ENCODE data around the gene CD8A. TPM values are rescaled to one million over a fixed set of nuclear protein-coding genes. Genes with fewer than 3 reads are reported as not detected.
"Not testable (repeated sequence)": the region's sequence is repeated elsewhere in the genome, so short reads cannot be mapped to it uniquely, and the experiment has no call there.

CD8A gene
- total RNA-seq, 1 donor from 2014 or later = 0.14 TPM

DNA sequence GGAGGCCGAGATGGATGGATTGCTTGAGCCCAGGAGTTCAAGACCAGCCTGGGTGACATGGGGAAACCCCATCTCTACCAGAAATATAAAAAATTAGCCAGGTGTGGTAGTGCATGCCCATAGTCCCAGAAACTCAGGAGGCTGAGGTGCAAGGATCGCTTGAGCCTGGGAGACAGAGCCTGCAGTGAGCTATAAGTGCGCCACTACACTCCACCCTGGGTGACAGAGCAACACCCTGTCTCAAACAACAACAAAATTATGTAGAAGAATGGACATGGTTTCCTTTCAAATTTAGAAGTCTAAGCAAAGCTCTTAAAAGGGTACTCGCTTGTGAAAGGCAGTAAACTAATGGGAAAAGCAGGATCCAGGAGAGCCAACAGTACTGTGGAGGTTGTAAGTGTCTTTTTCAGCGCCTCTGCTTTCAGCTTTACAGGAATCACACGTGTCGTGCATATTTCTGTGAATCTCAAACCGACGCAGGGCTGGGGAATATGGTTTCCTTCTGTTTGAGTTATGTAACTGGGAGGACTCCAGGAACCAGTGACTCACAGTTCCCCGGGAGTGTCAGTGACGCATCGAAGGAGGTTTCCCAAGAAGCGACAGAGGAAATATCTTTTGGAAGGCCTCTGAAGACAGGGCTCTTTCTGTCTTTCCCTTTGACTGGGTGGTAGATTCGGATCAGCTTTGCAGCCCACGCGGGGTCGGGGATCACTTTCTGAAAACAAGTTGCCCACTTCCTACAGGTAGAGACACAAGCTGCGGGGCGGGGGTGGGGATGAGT, 46.4 kb upstream of the CD8A start:
- not testable (repeated sequence) for H2AFZ ChIP-seq (ENCODE audit: low read depth, low read length); H3K4me3 Mint-ChIP-seq (ENCODE audit: unreplicated experiment); H3K79me2 ChIP-seq (ENCODE audit: insufficient read depth, low read length); H3K4me3 ChIP-seq (ENCODE audit: insufficient read depth, low read depth, low read length); H3K9me3 Mint-ChIP-seq (ENCODE audit: unreplicated experiment); H3K9ac ChIP-seq (ENCODE audit: low read length); H3K27me3 ChIP-seq (ENCODE audit: insufficient read depth, low read length); H4K20me1 ChIP-seq (ENCODE audit: insufficient read depth, low read length); H3K27ac ChIP-seq (ENCODE audit: low read depth, low read length); H3K9me3 ChIP-seq (ENCODE audit: insufficient read depth, low read depth, low read length); H3K4me1 ChIP-seq (ENCODE audit: insufficient read depth, low read length); H3K36me3 Mint-ChIP-seq (ENCODE audit: low read depth, unreplicated experiment); H3K4me1 Mint-ChIP-seq (ENCODE audit: low read depth, unreplicated experiment); H3K36me3 ChIP-seq (ENCODE audit: insufficient read depth, low read length)
- peaks cover 16% of the 10 kb centered on the region for H3K27me3 Mint-ChIP-seq (ENCODE audit: low read depth, unreplicated experiment)
- DNase-seq (ENCODE audit: low read depth) = peak; percentile 81
- FAIRE-seq = peak; percentile 83
- H3K4me2 ChIP-seq (ENCODE audit: low read length) = peak overlapping the region; percentile 77
- peak overlapping the region; percentile 41 for H3K27ac Mint-ChIP-seq (ENCODE audit: unreplicated experiment)

DNA sequence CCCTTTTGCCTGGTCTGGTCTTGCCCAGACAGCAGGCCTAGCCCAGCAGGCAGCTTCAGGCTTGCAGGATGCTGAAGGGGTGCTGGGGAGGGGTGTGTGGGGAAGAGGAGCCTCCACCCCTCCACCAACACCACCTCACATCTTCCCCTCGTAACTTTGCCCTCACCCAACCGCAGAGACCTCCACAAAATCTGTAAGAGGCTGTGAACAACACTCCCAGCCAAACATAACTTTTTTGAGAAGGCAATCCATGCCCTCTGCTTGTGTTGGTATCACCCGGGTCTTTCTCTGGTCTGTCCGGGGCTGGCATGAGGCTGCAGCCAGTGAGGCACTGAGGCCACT, 44.8 kb upstream of the CD8A start:
- not testable (repeated sequence) for H3K4me2 ChIP-seq (ENCODE audit: low read length); H3K36me3 ChIP-seq (ENCODE audit: insufficient read depth, low read length); H3K27ac ChIP-seq (ENCODE audit: low read depth, low read length); H3K4me3 Mint-ChIP-seq (ENCODE audit: unreplicated experiment); H3K27ac Mint-ChIP-seq (ENCODE audit: unreplicated experiment); H3K36me3 Mint-ChIP-seq (ENCODE audit: low read depth, unreplicated experiment); H3K4me1 ChIP-seq (ENCODE audit: insufficient read depth, low read length); H3K4me1 Mint-ChIP-seq (ENCODE audit: low read depth, unreplicated experiment); FAIRE-seq; H3K4me3 ChIP-seq (ENCODE audit: insufficient read depth, low read depth, low read length); H3K9me3 Mint-ChIP-seq (ENCODE audit: unreplicated experiment); H3K9me3 ChIP-seq (ENCODE audit: insufficient read depth, low read depth, low read length); H3K27me3 ChIP-seq (ENCODE audit: insufficient read depth, low read length); DNase-seq (ENCODE audit: low read depth); H3K9ac ChIP-seq (ENCODE audit: low read length); H2AFZ ChIP-seq (ENCODE audit: low read depth, low read length); H4K20me1 ChIP-seq (ENCODE audit: insufficient read depth, low read length); H3K79me2 ChIP-seq (ENCODE audit: insufficient read depth, low read length)
- H3K27me3 Mint-ChIP-seq (ENCODE audit: low read depth, unreplicated experiment) = peaks cover 13% of the 10 kb centered on the region

DNA sequence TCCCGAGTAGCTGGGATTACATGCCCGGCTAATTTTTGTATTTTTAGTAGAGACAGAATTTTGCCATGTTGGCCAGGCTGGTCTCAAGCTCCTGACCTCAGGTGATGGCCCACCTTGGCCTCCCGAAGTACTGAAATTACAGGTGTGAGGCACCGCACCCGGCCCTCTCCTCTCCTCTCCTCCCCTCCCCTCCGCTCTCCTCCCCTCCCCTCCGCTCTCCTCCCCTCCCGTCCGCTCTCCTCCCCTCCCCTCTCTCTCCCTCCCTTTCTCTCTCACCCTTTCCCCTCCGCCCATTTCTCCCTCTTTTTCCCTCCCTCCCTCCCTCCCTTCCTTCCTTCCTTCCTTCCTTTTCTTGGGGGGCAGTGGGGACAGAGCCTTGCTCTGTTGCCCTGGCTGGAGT, 42.6 kb upstream of the CD8A start:
- H3K27ac Mint-ChIP-seq (ENCODE audit: unreplicated experiment) = no peak overlapping the region
- H3K4me1 Mint-ChIP-seq (ENCODE audit: low read depth, unreplicated experiment) = peaks cover 4% of the 10 kb centered on the region
- no peak for FAIRE-seq
- H3K4me3 Mint-ChIP-seq (ENCODE audit: unreplicated experiment) = no peak overlapping the region
- no peak overlapping the region for H3K9ac ChIP-seq (ENCODE audit: low read length)
- H3K27me3 ChIP-seq (ENCODE audit: insufficient read depth, low read length) = peaks cover 3% of the 10 kb centered on the region
- no peak for DNase-seq (ENCODE audit: low read depth)
- no peaks in the 10 kb centered on the region for H4K20me1 ChIP-seq (ENCODE audit: insufficient read depth, low read length)
- no peaks in the 10 kb centered on the region for H3K36me3 ChIP-seq (ENCODE audit: insufficient read depth, low read length)
- H2AFZ ChIP-seq (ENCODE audit: low read depth, low read length) = no peak overlapping the region
- peaks cover 9% of the 10 kb centered on the region for H3K27me3 Mint-ChIP-seq (ENCODE audit: low read depth, unreplicated experiment)
- H3K27ac ChIP-seq (ENCODE audit: low read depth, low read length) = no peak overlapping the region
- TF ChIP-seq, protein P1, sequence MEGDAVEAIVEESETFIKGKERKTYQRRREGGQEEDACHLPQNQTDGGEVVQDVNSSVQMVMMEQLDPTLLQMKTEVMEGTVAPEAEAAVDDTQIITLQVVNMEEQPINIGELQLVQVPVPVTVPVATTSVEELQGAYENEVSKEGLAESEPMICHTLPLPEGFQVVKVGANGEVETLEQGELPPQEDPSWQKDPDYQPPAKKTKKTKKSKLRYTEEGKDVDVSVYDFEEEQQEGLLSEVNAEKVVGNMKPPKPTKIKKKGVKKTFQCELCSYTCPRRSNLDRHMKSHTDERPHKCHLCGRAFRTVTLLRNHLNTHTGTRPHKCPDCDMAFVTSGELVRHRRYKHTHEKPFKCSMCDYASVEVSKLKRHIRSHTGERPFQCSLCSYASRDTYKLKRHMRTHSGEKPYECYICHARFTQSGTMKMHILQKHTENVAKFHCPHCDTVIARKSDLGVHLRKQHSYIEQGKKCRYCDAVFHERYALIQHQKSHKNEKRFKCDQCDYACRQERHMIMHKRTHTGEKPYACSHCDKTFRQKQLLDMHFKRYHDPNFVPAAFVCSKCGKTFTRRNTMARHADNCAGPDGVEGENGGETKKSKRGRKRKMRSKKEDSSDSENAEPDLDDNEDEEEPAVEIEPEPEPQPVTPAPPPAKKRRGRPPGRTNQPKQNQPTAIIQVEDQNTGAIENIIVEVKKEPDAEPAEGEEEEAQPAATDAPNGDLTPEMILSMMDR (IDR thresholded peaks at IDR 0.05; ENCODE audit: insufficient read depth, low read depth, low read length) = no peak
- TF ChIP-seq EZH2 (IDR thresholded peaks at IDR 0.05; ENCODE audit: insufficient read depth, low read length) = no peak
- H3K36me3 Mint-ChIP-seq (ENCODE audit: low read depth, unreplicated experiment) = no peaks in the 10 kb centered on the region
- H3K4me1 ChIP-seq (ENCODE audit: insufficient read depth, low read length) = no peaks in the 10 kb centered on the region
- peaks cover 1% of the 10 kb centered on the region for H3K9me3 Mint-ChIP-seq (ENCODE audit: unreplicated experiment)
- H3K4me3 ChIP-seq (ENCODE audit: insufficient read depth, low read depth, low read length) = no peak overlapping the region
- H3K79me2 ChIP-seq (ENCODE audit: insufficient read depth, low read length) = no peaks in the 10 kb centered on the region
- no peaks in the 10 kb centered on the region for H3K9me3 ChIP-seq (ENCODE audit: insufficient read depth, low read depth, low read length)
- no peak overlapping the region for H3K4me2 ChIP-seq (ENCODE audit: low read length)

Data from astrocyte (in vitro differentiated cells and primary cell).